GM12878 (cell line): ENCODE data around the gene CHKA. TPM values are rescaled to one million over a fixed set of nuclear protein-coding genes. Genes with fewer than 3 reads are reported as not detected.

Source experiments
- ATAC-seq: fragments of 200-7000 bp; cut with Tn5 transposase; 3 replicates; pipeline ENCODE4 v1.9.1; 2020; ENCODE audit warnings: mild to moderate bottlenecking, moderate library complexity
- BruUV-seq: library from RNA; stranded (reverse); fragments of 400-500 nt; replicated peaks from 2 replicates; lab custom pipeline; 2021; lab: Mats Ljungman, UMichigan
- CTCF ChIA-PET: fragments of 300-600 bp; sonication (Branson Sonifier 250); formaldehyde crosslinking; extraction: SDS; loops from one replicate; lab custom pipeline; 2021; ENCODE audit warnings: inconsistent platforms; lab: Yijun Ruan, JAX
- POLR2A ChIA-PET: fragments of 350-600 bp; formaldehyde crosslinking; extraction: SDS; loops from one replicate; lab custom pipeline; 2021; ENCODE audit warnings: inconsistent platforms; lab: Charles Lee
- RAD21 ChIA-PET: fragments of 300-600 bp; sonication (Branson Sonifier 250); formaldehyde crosslinking; loops from one replicate; lab custom pipeline; 2023; ENCODE audit warnings: antibody characterized with exemption; ENCODE audit not compliant: unreplicated experiment; lab: Charles Lee
- SMC1A ChIA-PET: fragments of 300-600 bp; sonication (Branson Sonifier 250); formaldehyde crosslinking; loops from one replicate; lab custom pipeline; 2023; ENCODE audit not compliant: unreplicated experiment, uncharacterized antibody; lab: Charles Lee
- DNase-seq: peaks from one replicate; pipeline ENCODE4 v3.0.0-alpha.2; 2011; ENCODE audit warnings: low read depth, low spot score
- FAIRE-seq: peaks from 3 replicates; lab custom pipeline; 2011; peaks lifted over from hg19 to GRCh38; lab: Jason Lieb, UNC
- H2AFZ ChIP-seq: 2 replicates; pipeline ENCODE4 v1.6.0; 2011; ENCODE audit warnings: low read depth, low read length, control low read depth; ENCODE audit not compliant: control insufficient read depth
- H3K27ac ChIP-seq: 2 replicates; pipeline ENCODE4 v1.5.1; 2011; ENCODE audit warnings: control low read depth; ENCODE audit not compliant: control insufficient read depth, insufficient read depth
- H3K27me3 ChIP-seq, 2 experiments: replicated peaks in 1 of 2; 2 replicates each; pipeline versions ENCODE4 v1.6.0 to v1.6.1; 2011; ENCODE audit warnings: low read length in 1 of 2; ENCODE audit not compliant: control insufficient read depth in 2 of 2, insufficient read depth in 2 of 2
- H3K36me3 ChIP-seq, 2 experiments: 2 replicates each; pipeline ENCODE4 v1.5.1; 2011; ENCODE audit warnings: low read length in 1 of 2; ENCODE audit not compliant: control insufficient read depth in 2 of 2, insufficient read depth in 2 of 2
- H3K4me1 ChIP-seq: 2 replicates; pipeline ENCODE4 v1.6.1; 2011; ENCODE audit warnings: mild to moderate bottlenecking, low read length, moderate library complexity, mixed read lengths; ENCODE audit not compliant: control insufficient read depth, insufficient read depth
- H3K4me2 ChIP-seq: 2 replicates; pipeline ENCODE4 v1.6.0; 2011; ENCODE audit warnings: control low read depth; ENCODE audit not compliant: control insufficient read depth, insufficient read depth
- H3K4me3 ChIP-seq: fragments of 200-600 bp; sonication (generic); 2 replicates; pipeline ENCODE4 v1.5.1; 2016
- H3K79me2 ChIP-seq: 2 replicates; pipeline ENCODE4 v1.6.0; 2011; ENCODE audit warnings: low read length; ENCODE audit not compliant: control insufficient read depth, insufficient read depth
- H3K9ac ChIP-seq: 2 replicates; pipeline ENCODE4 v1.8.0; 2011; ENCODE audit warnings: low read length, control low read depth, mixed read lengths; ENCODE audit not compliant: control insufficient read depth, insufficient read depth
- H3K9me3 ChIP-seq: replicated peaks from 3 replicates; pipeline ENCODE4 v1.5.1; 2011; ENCODE audit warnings: mild to moderate bottlenecking, low read length; ENCODE audit not compliant: control insufficient read depth, insufficient read depth
- H4K20me1 ChIP-seq: 2 replicates; pipeline ENCODE4 v1.6.0; 2011; ENCODE audit not compliant: control insufficient read depth, insufficient read depth
- CHD4 ChIP-seq: fragments of 200-600 bp; sonication (generic); IDR thresholded peaks from 2 replicates; pipeline ENCODE4 v1.6.1; 2016; ENCODE audit warnings: mild to moderate bottlenecking
- ETV6 ChIP-seq, 2 experiments: fragments of 450-650 bp in 1 of 2; IDR thresholded peaks in 1 of 2; conservative IDR thresholded peaks in 1 of 2; 2 replicates each; pipeline ENCODE4 v1.6.1; 2014; ENCODE audit warnings: antibody characterized with exemption in 1 of 2, borderline replicate concordance in 1 of 2, low read depth in 1 of 2, mild to moderate bottlenecking in 1 of 2, moderate library complexity in 1 of 2
- KDM1A ChIP-seq: fragments of 200-600 bp; sonication (generic); IDR thresholded peaks from 2 replicates; pipeline ENCODE4 v1.6.1; 2016; ENCODE audit warnings: borderline replicate concordance
- MYB ChIP-seq: fragments of 150-350 bp; IDR thresholded peaks from 2 replicates; pipeline ENCODE4 v1.6.1; 2014; ENCODE audit warnings: mild to moderate bottlenecking, low read depth, low read length, borderline replicate concordance
- NBN ChIP-seq: fragments of 450-650 bp; IDR thresholded peaks from 2 replicates; pipeline ENCODE4 v1.6.1; 2016
- SMAD1 ChIP-seq: fragments of 450-650 bp; IDR thresholded peaks from 2 replicates; pipeline ENCODE4 v1.6.1; 2018; ENCODE audit warnings: mild to moderate bottlenecking, low read depth; ENCODE audit not compliant: partially characterized antibody
- SREBF1 ChIP-seq: IDR thresholded peaks from 2 replicates; pipeline ENCODE4 v1.6.1; 2012; ENCODE audit warnings: mild to moderate bottlenecking, low read length
- SREBF2 ChIP-seq: IDR thresholded peaks from 2 replicates; pipeline ENCODE4 v1.6.1; 2012; ENCODE audit warnings: mild to moderate bottlenecking, low read length
- SUZ12 ChIP-seq: fragments of 200-600 bp; sonication (generic); IDR thresholded peaks from one replicate; pipeline ENCODE4 v1.6.1; 2018; ENCODE audit warnings: antibody characterized with exemption, mild to moderate bottlenecking; ENCODE audit not compliant: unreplicated experiment
- TCF7 ChIP-seq: IDR thresholded peaks from 2 replicates; pipeline ENCODE4 v1.6.1; 2014; ENCODE audit warnings: antibody characterized with exemption, borderline replicate concordance
- ZNF384 ChIP-seq: IDR thresholded peaks from 2 replicates; pipeline ENCODE4 v1.6.1; 2012; ENCODE audit warnings: low read depth, mild to moderate bottlenecking, low read length, improper control_type of control experiment, borderline replicate concordance
- WGBS: methylation state at CpG from one replicate; pipeline ENCODE4 v1.1.6; 2016; ENCODE audit warnings: low lambda C conversion rate; ENCODE audit not compliant: insufficient replicate concordance, insufficient coverage; ENCODE audit errors: missing lambda C conversion rate; 5-methylcytosine and 5-hydroxymethylcytosine counted together
- in situ Hi-C: fragments of 300-500 bp; cut with MboI; formaldehyde crosslinking; loops from 9 replicates; pipeline ENCODE4 v1.14.3; 2018; ENCODE audit warnings: mixed read lengths
- intact Hi-C: fragments of 100-400 bp; cut with micrococcal nuclease; formaldehyde crosslinking; loops from one replicate; pipeline ENCODE4 v1.14.2; 2022; ENCODE audit not compliant: unreplicated experiment
- polyA plus RNA-seq, 11 experiments: library from polyadenylated mRNA; depleted of rRNA in 4 of 11; unstranded in 6 of 11; stranded (reverse) in 5 of 11; fragments of >200 nt; fragmentation: Nextera tagmentation in 4 of 11; fragmentation: Illumina TruSeq in 1 of 11; extraction: Ambion mirVana in 4 of 11; extraction: Trizol in 1 of 11; gene quantifications; 1 replicate in 1 of 11; 2 replicates in 10 of 11; pipeline versions ENCODE4 v1.2.1 to v1.2.3, GENCODE V29; 2011 to 2016; ENCODE audit warnings: inconsistent platforms in 2 of 11, missing spikeins in 2 of 11, low read depth in 1 of 11
- total RNA-seq, 4 experiments: library from RNA; depleted of rRNA in 3 of 4; stranded (reverse); fragments of >200 nt in 3 of 4; fragmentation: Illumina TruSeq in 1 of 4; extraction: Trizol in 1 of 4; gene quantifications; 2 replicates each; pipeline versions ENCODE4 v1.2.1 to v1.2.3, GENCODE V29; 2013 to 2021
- TF ChIP-seq, protein P1 (sequence below): fragments of 450-650 bp; IDR thresholded peaks from 2 replicates; pipeline ENCODE4 v1.6.1; 2017; ENCODE audit warnings: borderline replicate concordance
- TF ChIP-seq, protein P2 (sequence below): fragments of 450-650 bp; IDR thresholded peaks from 2 replicates; pipeline ENCODE4 v1.6.1; 2016; ENCODE audit warnings: mild to moderate bottlenecking
- TF ChIP-seq, protein P3 (sequence below): IDR thresholded peaks from 2 replicates; pipeline ENCODE4 v1.6.1; 2012; ENCODE audit warnings: low read depth, low read length, improper control_type of control experiment

Gene CHKA
- total and polyA plus RNA-seq, 10 of the 15 experiments (the other 5 are each of a cell fraction or from before 2014, with no cell fraction given), result 5.2 to 29.2 (median 21.2) TPM

GRCh38 chr11:68138237-68138636 is 17.0 kb upstream of the CHKA start (continued):
- no peak for TF ChIP-seq SUZ12
- no peak for TF ChIP-seq TCF7
- TF ChIP-seq, protein P1, sequence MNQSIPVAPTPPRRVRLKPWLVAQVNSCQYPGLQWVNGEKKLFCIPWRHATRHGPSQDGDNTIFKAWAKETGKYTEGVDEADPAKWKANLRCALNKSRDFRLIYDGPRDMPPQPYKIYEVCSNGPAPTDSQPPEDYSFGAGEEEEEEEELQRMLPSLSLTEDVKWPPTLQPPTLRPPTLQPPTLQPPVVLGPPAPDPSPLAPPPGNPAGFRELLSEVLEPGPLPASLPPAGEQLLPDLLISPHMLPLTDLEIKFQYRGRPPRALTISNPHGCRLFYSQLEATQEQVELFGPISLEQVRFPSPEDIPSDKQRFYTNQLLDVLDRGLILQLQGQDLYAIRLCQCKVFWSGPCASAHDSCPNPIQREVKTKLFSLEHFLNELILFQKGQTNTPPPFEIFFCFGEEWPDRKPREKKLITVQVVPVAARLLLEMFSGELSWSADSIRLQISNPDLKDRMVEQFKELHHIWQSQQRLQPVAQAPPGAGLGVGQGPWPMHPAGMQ, result no peak
- no peak for TF ChIP-seq SREBF1
- no peak for TF ChIP-seq SREBF2
- TF ChIP-seq ETV6 (conservative IDR thresholded peaks at IDR 0.05 in 1 of 2, IDR thresholded peaks at IDR 0.05 in 1 of 2; ENCODE audit: borderline replicate concordance in 1 of 2, low read depth in 1 of 2), result no peak
- TF ChIP-seq ZNF384, result no peak
- no peak for TF ChIP-seq SMAD1
- TF ChIP-seq NBN, result no peak

GRCh38 chr11:68137833-68138232 is 16.6 kb upstream of the CHKA start:
- H3K36me3 ChIP-seq, result no peaks in the 10 kb centered on the region
- TF ChIP-seq, protein P2, sequence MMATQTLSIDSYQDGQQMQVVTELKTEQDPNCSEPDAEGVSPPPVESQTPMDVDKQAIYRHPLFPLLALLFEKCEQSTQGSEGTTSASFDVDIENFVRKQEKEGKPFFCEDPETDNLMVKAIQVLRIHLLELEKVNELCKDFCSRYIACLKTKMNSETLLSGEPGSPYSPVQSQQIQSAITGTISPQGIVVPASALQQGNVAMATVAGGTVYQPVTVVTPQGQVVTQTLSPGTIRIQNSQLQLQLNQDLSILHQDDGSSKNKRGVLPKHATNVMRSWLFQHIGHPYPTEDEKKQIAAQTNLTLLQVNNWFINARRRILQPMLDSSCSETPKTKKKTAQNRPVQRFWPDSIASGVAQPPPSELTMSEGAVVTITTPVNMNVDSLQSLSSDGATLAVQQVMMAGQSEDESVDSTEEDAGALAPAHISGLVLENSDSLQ, result no peak
- TF ChIP-seq, protein P3, sequence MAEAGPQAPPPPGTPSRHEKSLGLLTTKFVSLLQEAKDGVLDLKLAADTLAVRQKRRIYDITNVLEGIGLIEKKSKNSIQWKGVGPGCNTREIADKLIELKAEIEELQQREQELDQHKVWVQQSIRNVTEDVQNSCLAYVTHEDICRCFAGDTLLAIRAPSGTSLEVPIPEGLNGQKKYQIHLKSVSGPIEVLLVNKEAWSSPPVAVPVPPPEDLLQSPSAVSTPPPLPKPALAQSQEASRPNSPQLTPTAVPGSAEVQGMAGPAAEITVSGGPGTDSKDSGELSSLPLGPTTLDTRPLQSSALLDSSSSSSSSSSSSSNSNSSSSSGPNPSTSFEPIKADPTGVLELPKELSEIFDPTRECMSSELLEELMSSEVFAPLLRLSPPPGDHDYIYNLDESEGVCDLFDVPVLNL, result no peak
- TF ChIP-seq MYB (no peak), KDM1A (no peak), CHD4 (no peak)
- intact Hi-C loops (no loop called here), in situ Hi-C loops (no loop called here)
- no peak overlapping the region for H3K27ac ChIP-seq
- CTCF ChIA-PET, result no interaction called here
- WGBS, result 60% methylated on average over 5 of the region's 5 CpGs
- H3K9ac ChIP-seq, result no peak overlapping the region
- H3K4me2 ChIP-seq, result no peak overlapping the region
- ATAC-seq (no peak), DNase-seq (no peak), FAIRE-seq (no peak)
- H4K20me1 ChIP-seq, result no peaks in the 10 kb centered on the region
- H3K4me1 ChIP-seq, result peaks cover 8% of the 10 kb centered on the region
- no peaks in the 10 kb centered on the region for H3K27me3 ChIP-seq
- no peaks in the 10 kb centered on the region; the same call in 2 of the 3 replicates for H3K9me3 ChIP-seq
- POLR2A ChIA-PET, result interaction anchor here (0.5 kb wide), 1 partner anchor 13 kb away, joined by 4 read pairs; no protein-coding TSS in a partner anchor
- H2AFZ ChIP-seq, result no peak overlapping the region
- SMC1A ChIA-PET, result no interaction called here
- RAD21 ChIA-PET, result no interaction called here
- H3K4me3 ChIP-seq, result no peak overlapping the region
- no TSS peak for BruUV-seq
- H3K79me2 ChIP-seq, result no peaks in the 10 kb centered on the region
